Gastrocnemius medialis (tissue), 4 donors: ENCODE results near the gene TEP1. TPM values are rescaled to one million over a fixed set of nuclear protein-coding genes. Genes with fewer than 3 reads are reported as not detected.

Experiments
- ATAC-seq, 2 donors: fragments of 150-250 bp; one replicate each; pipeline ENCODE4 v1.9.1; 2016
- DNase-seq, 2 donors: peaks; one replicate each; pipeline ENCODE4 v3.0.0-alpha.2; 2019
- H3K27ac ChIP-seq, 4 donors: fragments of 200-600 bp; sonication (generic); 1 replicate in 1 of 4; 2 replicates in 3 of 4; pipeline ENCODE4 v1.5.1; 2016 to 2018; ENCODE audit warnings: mild to moderate bottlenecking in 2 of 4, moderate library complexity in 1 of 4
- H3K27me3 ChIP-seq, 3 donors: fragments of 200-600 bp; sonication (generic) in 2 of 3; 1 replicate in 1 of 3; 2 replicates in 2 of 3; pipeline versions ENCODE4 v1.5.1 to v1.6.0; 2016 to 2019; ENCODE audit warnings: mild to moderate bottlenecking in 1 of 3, moderate library complexity in 1 of 3
- H3K36me3 ChIP-seq, 2 donors: fragments of 200-600 bp; sonication (generic) in 1 of 2; one replicate each; pipeline ENCODE4 v1.5.1; 2017 to 2018
- H3K4me1 ChIP-seq, 2 donors: fragments of 200-600 bp; sonication (generic) in 1 of 2; one replicate each; pipeline ENCODE4 v1.5.1; 2016 to 2017; ENCODE audit warnings: mild to moderate bottlenecking in 2 of 2
- H3K4me3 ChIP-seq, 4 donors: fragments of 200-600 bp; sonication (generic) in 3 of 4; 1 replicate in 1 of 4; 2 replicates in 3 of 4; pipeline ENCODE4 v1.5.1; 2016 to 2019; ENCODE audit warnings: mild to moderate bottlenecking in 2 of 4
- H3K9me3 ChIP-seq, 3 donors: fragments of 200-600 bp; sonication (generic) in 2 of 3; 1 replicate in 1 of 3; 2 replicates in 2 of 3; pipeline ENCODE4 v1.5.1; 2016 to 2019
- POLR2A ChIP-seq, 2 donors: fragments of 450-650 bp; IDR thresholded peaks; one replicate each; pipeline ENCODE4 v1.6.1; 2017; ENCODE audit warnings: antibody characterized with exemption in 2 of 2, mild to moderate bottlenecking in 2 of 2, moderate library complexity in 2 of 2
- in situ Hi-C, 4 donors: fragments of 200-750 bp; cut with MboI; loops; one replicate each; pipeline versions ENCODE4 v1.15.0 to v1.8.0; 2017; ENCODE audit warnings: low sequenced_read_pairs in 4 of 4
- intact Hi-C: fragments of 100-400 bp; cut with DNase I; formaldehyde crosslinking; loops from one replicate; pipeline ENCODE4 v1.15.1; 2023; ENCODE audit warnings: low total_unique reads
- total RNA-seq, 4 donors: library from RNA; depleted of rRNA; stranded (reverse); fragments of >200 nt; gene quantifications; one replicate each; pipeline versions ENCODE4 v1.1.0 to v1.2.3, GENCODE V29; 2016
- TF ChIP-seq, protein P1 (sequence below), 5 experiments: fragments of 450-650 bp in 3 of 5; fragments of 200-600 bp in 2 of 5; sonication (generic) in 2 of 5; IDR thresholded peaks in 4 of 5; conservative IDR thresholded peaks in 1 of 5; 1 replicate in 4 of 5; 2 replicates in 1 of 5; pipeline ENCODE4 v1.5.1; 2016 to 2019; ENCODE audit warnings: antibody characterized with exemption in 5 of 5, mild to moderate bottlenecking in 3 of 5, moderate library complexity in 3 of 5

TEP1 gene
- total RNA-seq, 4 donors from 2014 or later, result 7.2 to 25.7 (median 12.0) TPM

GRCh38 chr14:20458031-20458789 lies 44.9 kb upstream of the TEP1 start:
- DNase-seq (no peak), ATAC-seq (no peak)
- TF ChIP-seq POLR2A (IDR thresholded peaks at IDR 0.05), result no peak
- TF ChIP-seq, protein P1, sequence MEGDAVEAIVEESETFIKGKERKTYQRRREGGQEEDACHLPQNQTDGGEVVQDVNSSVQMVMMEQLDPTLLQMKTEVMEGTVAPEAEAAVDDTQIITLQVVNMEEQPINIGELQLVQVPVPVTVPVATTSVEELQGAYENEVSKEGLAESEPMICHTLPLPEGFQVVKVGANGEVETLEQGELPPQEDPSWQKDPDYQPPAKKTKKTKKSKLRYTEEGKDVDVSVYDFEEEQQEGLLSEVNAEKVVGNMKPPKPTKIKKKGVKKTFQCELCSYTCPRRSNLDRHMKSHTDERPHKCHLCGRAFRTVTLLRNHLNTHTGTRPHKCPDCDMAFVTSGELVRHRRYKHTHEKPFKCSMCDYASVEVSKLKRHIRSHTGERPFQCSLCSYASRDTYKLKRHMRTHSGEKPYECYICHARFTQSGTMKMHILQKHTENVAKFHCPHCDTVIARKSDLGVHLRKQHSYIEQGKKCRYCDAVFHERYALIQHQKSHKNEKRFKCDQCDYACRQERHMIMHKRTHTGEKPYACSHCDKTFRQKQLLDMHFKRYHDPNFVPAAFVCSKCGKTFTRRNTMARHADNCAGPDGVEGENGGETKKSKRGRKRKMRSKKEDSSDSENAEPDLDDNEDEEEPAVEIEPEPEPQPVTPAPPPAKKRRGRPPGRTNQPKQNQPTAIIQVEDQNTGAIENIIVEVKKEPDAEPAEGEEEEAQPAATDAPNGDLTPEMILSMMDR (IDR thresholded peaks at IDR 0.05 in 4 of 5, conservative IDR thresholded peaks at IDR 0.05 in 1 of 5), result no peak
- Histone ChIP-seq H3K36me3 (peaks cover 0 to 42% of the 10 kb centered on the region in 2 donors), H3K4me3 (no peak overlapping the region), H3K9me3 (no peaks in the 10 kb centered on the region), H3K4me1 (peaks cover 31 to 36% of the 10 kb centered on the region in 2 donors), H3K27me3 (no peaks in the 10 kb centered on the region), H3K27ac (peak overlapping the region in 3 of 4 donors; percentile 33 to 98 (median 86))
- intact Hi-C loops, result no loop called here
- in situ Hi-C loops, result loop anchor here (25.0 kb wide), 2 partner anchors 121 to 579 kb away; partner anchors contain the start of genes CCNB1IP1 (in 3 of the 4), PARP2 (in 3 of the 4), NDRG2 (in 1 of the 4) and RNASE13 (in 1 of the 4)

DNA sequence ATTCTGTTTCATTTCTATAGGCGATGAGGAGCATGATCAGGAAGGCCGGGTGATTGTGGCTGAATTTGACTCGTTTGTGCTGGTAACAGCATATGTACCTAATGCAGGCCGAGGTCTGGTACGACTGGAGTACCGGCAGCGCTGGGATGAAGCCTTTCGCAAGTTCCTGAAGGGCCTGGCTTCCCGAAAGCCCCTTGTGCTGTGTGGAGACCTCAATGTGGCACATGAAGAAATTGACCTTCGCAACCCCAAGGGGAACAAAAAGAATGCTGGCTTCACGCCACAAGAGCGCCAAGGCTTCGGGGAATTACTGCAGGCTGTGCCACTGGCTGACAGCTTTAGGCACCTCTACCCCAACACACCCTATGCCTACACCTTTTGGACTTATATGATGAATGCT lies 43.7 kb upstream of the TEP1 start:
- H3K4me1 ChIP-seq, result peaks cover 34 to 41% of the 10 kb centered on the region in 2 donors
- no peak overlapping the region for H3K4me3 ChIP-seq
- ATAC-seq, result no peak
- peaks cover 0 to 49% of the 10 kb centered on the region in 2 donors for H3K36me3 ChIP-seq
- H3K27me3 ChIP-seq, result no peaks in the 10 kb centered on the region
- H3K9me3 ChIP-seq, result no peaks in the 10 kb centered on the region
- in situ Hi-C loops (loop anchor here (25.0 kb wide), 2 partner anchors 120 to 580 kb away; partner anchors contain the start of genes CCNB1IP1 (in 3 of the 4), PARP2 (in 3 of the 4), NDRG2 (in 1 of the 4) and RNASE13 (in 1 of the 4)), intact Hi-C loops (no loop called here)
- no peak for TF ChIP-seq POLR2A (IDR thresholded peaks at IDR 0.05)
- TF ChIP-seq, protein P1 (IDR thresholded peaks at IDR 0.05 in 4 of 5, conservative IDR thresholded peaks at IDR 0.05 in 1 of 5), result no peak
- H3K27ac ChIP-seq, result peak overlapping the region; percentile 86 to 98 (median 98)
- no peak for DNase-seq

GRCh38 chr14:20455355-20456300 lies 42.3 kb upstream of the TEP1 start:
- intact Hi-C loops (loop anchor here (1.0 kb wide), 3 partner anchors 21 to 155 kb away; partner anchors contain the start of gene TEP1), in situ Hi-C loops (loop anchor here (25.0 kb wide), 2 partner anchors 118 to 582 kb away; partner anchors contain the start of genes CCNB1IP1 (in 3 of the 4), PARP2 (in 3 of the 4), NDRG2 (in 1 of the 4) and RNASE13 (in 1 of the 4))
- Histone ChIP-seq H3K4me3 (peak overlapping the region; percentile 81 to 88 (median 87)), H3K9me3 (no peaks in the 10 kb centered on the region), H3K27ac (peak overlapping the region; percentile 86 to 98 (median 98)), H3K27me3 (no peaks in the 10 kb centered on the region), H3K4me1 (peaks cover 32 to 38% of the 10 kb centered on the region in 2 donors), H3K36me3 (peaks cover 0 to 51% of the 10 kb centered on the region in 2 donors)
- TF ChIP-seq, protein P1 (IDR thresholded peaks at IDR 0.05 in 4 of 5, conservative IDR thresholded peaks at IDR 0.05 in 1 of 5), result no peak
- no peak for TF ChIP-seq POLR2A (IDR thresholded peaks at IDR 0.05)
- ATAC-seq (peak; percentile 48 to 67), DNase-seq (peak in 1 of 2 donors; percentile 31)
